Esophagus muscularis mucosa (tissue), 3 donors: ENCODE measurements around the gene FCHO2.

Source experiments
- POLR2AphosphoS5 ChIP-seq, 2 donors: sonication (generic); formaldehyde crosslinking; IDR thresholded peaks; one replicate each; pipeline ENCODE4 v1.6.1; 2017; ENCODE audit warnings: antibody characterized with exemption in 2 of 2
- TF ChIP-seq, protein P1 (sequence below), 3 experiments: fragments of 200-600 bp in 2 of 3; fragments of 450-650 bp in 1 of 3; sonication (generic) in 2 of 3; IDR thresholded peaks; one replicate each; pipeline ENCODE4 v1.5.1; 2017 to 2019; ENCODE audit warnings: antibody characterized with exemption in 3 of 3, mild to moderate bottlenecking in 2 of 3, moderate library complexity in 1 of 3

DNA sequence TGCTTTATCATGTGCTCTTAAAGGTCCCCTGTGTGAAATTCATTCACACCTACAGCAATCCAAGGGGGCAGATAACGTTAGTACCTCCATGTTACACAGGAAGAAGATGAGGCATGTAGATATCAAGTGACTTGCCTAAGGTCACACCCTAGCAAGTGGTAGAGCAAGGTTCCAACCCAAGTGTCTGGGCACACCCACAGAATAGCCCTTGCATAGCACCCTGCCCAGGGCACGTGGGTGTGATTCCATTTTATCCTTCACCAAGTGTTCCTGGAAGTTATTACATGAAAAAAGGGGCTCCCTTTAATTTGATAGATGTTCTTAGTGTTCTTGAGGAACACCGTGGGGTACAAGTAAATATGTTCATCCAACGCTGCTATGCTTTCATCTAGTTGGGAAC, 169.4 kb downstream of the FCHO2 start:
- TF ChIP-seq, protein P1, sequence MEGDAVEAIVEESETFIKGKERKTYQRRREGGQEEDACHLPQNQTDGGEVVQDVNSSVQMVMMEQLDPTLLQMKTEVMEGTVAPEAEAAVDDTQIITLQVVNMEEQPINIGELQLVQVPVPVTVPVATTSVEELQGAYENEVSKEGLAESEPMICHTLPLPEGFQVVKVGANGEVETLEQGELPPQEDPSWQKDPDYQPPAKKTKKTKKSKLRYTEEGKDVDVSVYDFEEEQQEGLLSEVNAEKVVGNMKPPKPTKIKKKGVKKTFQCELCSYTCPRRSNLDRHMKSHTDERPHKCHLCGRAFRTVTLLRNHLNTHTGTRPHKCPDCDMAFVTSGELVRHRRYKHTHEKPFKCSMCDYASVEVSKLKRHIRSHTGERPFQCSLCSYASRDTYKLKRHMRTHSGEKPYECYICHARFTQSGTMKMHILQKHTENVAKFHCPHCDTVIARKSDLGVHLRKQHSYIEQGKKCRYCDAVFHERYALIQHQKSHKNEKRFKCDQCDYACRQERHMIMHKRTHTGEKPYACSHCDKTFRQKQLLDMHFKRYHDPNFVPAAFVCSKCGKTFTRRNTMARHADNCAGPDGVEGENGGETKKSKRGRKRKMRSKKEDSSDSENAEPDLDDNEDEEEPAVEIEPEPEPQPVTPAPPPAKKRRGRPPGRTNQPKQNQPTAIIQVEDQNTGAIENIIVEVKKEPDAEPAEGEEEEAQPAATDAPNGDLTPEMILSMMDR (IDR thresholded peaks at IDR 0.05): no peak
- TF ChIP-seq POLR2AphosphoS5 (IDR thresholded peaks at IDR 0.05): no peak
